ENCODE results near the gene SP140L. TPM values are rescaled to one million over a fixed set of nuclear protein-coding genes. Genes with fewer than 3 reads are reported as not detected.
A peak's percentile ranks its signal among the peaks of the same experiment; 100 is the strongest.
"Not testable (repeated sequence)": the region's sequence is repeated elsewhere in the genome, so short reads cannot be mapped to it uniquely, and the experiment has no call there.

Gene SP140L
- total RNA-seq, 1 donor from 2014 or later: 5.3 TPM

DNA sequence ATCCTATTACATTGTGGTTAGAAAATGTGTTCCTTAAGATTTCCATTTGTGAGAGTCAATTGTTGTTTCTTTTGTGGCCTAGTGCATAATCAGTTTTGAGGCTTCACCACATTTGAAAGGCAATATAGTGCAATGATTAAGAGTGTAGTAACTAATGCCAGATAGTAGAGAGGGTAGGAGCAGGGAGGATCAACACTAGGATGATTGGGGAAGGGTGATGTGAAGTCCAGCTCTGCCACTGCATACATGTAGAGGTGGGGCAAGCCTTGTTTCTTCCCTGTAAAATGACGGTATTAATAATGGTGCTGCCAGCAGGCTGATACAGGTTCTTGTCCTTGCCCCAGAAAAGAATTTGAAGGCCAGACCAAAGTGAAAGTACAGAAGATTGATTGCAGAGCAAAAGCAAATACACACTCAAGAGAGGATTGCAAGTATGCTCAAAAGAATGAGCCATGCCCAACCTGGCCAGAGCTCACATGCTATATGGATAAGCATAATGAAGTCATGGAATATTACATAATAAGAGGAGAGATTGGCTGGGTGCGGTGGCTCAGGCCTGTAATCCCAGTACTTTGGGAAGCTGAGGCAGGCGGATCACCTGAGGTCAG is 97.0 kb downstream of the SP140L start:
- ATAC-seq: peak; percentile 98

DNA sequence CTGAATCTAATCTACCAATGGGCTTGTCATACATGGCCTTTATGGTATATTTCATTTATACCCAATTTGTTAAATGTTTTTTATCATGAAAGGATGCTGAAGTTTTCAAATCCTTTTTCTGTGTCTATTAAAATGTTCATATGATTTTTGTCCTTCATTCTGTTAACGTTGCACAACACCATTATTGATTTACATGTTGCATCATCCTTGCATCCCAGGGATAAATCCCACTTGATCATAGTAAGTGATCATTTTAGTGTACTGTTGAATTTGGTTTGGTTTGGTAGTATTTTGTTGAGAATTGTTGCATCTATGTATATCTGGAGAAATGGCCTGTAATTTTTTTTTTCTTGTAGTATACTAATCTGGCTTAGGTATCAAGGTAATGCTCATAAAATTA is 98.4 kb downstream of the SP140L start:
- no peak for ATAC-seq

DNA sequence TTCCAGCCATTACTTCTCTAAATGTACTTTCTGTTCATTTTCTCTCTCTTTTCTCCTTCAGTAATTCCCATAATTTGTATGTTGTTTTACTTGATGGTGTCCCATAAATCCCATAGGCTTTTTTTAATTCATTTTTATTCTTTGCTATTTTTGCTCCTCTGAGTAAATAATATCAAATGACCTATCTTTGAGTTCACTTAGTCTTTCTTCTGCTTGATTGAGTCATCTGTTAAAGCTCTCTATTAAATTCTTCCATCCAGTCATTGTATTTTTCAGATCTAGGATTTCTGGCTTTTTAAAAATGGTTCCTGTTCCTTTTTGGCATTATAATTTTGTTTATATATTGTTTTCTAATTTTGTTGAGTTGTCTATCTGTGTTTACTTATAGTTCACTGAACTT is 102.5 kb downstream of the SP140L start:
- ATAC-seq: no peak

GRCh38 chr2:230430957-230431910 is 104.2 kb downstream of the SP140L start:
- ATAC-seq: no peak

DNA sequence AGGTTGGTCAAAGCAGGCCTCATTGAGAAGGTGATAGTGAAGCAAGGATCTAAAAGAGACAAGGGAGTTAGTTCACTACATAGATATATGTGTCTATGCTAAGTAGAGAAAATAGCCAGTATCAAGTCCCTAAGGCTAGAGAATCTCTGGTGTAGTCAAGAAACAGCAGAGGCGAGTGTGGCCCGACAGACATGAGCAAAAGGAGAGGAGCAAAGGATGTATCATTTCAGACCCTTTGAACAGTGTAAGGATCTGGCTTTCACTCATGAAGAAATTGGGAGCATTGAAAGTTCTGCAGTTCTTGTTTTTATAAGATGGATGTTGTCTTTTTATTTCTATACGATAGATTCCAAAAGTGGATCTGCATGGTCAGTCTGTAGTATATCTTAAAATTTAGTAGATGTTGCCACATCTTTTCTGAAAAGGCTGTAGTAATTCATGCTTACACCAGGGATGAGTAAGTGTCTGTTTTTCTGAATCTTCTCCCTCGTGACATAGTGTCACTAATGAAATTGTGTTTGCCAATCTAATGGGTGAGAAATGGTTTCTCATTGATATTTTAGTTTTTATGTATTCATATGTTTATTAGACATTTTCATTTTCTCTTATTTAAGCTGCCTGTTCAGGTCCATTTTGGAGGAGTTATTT is 107.8 kb downstream of the SP140L start:
- ATAC-seq: no peak

GRCh38 chr2:230435431-230435830 is 108.4 kb downstream of the SP140L start:
- ATAC-seq: no peak

DNA sequence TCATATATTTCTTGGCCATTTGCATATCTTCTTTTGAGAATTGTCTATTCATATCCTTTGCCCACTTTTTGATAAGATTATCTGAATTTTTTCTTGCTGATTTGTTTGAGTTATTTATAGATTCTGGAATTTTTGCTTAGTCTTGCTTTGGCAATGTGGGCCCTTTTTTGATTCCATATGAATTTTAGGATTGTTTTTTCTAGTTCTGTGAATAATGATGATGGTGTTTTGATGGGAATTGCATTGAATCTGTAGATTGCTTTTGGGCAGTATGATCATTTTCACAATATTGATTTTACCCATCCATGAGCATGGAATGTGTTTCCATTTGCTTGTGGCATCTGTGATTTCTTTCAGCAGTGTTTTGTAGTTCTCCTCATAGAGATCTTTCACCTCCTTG is 112.1 kb downstream of the SP140L start:
- not testable (repeated sequence) for ATAC-seq

GRCh38 chr2:230439590-230439989 is 112.6 kb downstream of the SP140L start:
- no peak for ATAC-seq

DNA sequence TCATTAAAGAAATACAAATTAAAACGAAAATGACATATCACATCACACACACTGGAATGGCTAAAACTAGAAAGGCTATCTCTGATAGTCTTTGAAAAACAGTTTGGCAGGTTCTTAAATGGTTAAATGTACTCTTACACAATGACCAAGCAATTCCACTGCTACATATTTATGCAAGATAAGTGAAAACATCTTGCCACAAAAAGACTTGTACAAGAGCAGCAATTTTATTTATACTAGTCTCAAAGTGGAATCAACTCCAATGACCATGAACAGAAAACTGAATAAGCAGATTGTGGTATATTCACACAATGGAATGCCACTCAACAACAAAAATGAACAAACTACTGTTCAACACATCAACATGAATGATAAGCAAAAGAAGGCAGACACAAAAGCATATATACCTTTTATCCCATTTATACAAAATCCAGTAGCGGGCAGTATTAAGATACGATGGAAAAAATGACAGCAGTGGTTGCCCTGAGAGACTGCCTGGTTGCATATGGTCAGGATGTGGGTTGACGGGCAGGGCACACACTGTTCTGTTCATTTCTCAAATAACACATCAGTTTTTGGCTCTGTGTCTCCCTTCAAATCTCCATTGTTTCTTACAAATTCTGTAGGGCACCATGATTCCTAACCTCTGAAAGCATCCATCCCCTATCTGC is 114.4 kb downstream of the SP140L start:
- ATAC-seq: peak; percentile 74

- no peak for ATAC-seq
Observed at GRCh38 chr2:230443541-230443940, 116.5 kb downstream of the SP140L start.

DNA sequence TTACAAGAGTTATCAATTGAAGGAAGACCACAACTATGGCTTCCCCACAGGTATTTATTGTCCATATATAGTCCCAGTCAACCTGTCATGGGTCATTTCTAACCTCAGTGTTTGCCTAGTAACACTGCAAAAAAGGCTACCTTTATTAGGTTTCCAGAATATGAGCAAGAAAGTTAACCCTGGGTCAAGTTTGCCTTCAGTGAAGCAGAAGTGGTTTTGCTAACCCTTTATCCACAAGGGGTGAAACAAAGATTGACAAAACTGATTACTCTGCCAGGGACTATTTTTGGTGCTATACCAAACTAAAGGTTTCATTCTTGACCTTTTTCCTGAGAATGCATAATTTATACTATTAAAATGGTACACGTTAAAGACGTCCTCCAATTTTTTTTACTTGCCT is 117.8 kb downstream of the SP140L start:
- no peak for ATAC-seq

- ATAC-seq: no peak
Observed at GRCh38 chr2:230447036-230447435, 120.0 kb downstream of the SP140L start.

- peak; percentile 46 for ATAC-seq
Observed at GRCh38 chr2:230447455-230448451, 120.8 kb downstream of the SP140L start.

GRCh38 chr2:230449901-230450467 is 123.0 kb downstream of the SP140L start:
- no peak for ATAC-seq

DNA sequence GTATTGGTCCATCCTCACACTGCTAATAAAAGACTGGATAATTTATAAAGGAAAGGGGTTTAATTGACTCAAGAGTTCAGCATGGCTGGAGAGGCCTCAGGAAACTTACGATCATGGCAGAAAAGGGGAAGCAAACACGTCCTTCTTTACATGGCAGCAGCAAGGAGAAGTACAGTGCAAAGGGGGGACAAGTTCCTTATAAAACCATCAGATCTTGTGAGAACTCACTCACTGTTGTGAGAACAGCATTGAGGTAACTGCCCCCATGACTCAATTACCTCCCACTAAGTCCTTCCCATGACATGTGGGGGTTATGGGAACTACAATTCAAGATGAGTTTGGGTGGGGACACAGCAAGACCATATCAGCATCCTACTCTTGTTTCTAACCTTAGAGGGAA is 126.0 kb downstream of the SP140L start:
- ATAC-seq: no peak

Other genes starting within 250 kb of the SP140L start
- gene SP110, start 107.2 kb upstream of the SP140L start, total RNA-seq: 9.1 TPM
- 0.96 TPM for gene SP140, start 101.5 kb upstream of the SP140L start, total RNA-seq
- gene SP100, start 89.0 kb downstream of the SP140L start, total RNA-seq: 38.5 TPM

Data from esophagus mucosa (tissue), 1 donor.